HG03521 (cell line): ENCODE results near the gene CTNNA3.

Experiments used
- ATAC-seq: cut with Tn5 transposase; IDR thresholded peaks from one replicate; pipeline ENCODE4 v1.9.1; 2021; ENCODE audit warnings: mild to moderate bottlenecking, moderate library complexity; ENCODE audit not compliant: unreplicated experiment

The CTNNA3 gene

DNA sequence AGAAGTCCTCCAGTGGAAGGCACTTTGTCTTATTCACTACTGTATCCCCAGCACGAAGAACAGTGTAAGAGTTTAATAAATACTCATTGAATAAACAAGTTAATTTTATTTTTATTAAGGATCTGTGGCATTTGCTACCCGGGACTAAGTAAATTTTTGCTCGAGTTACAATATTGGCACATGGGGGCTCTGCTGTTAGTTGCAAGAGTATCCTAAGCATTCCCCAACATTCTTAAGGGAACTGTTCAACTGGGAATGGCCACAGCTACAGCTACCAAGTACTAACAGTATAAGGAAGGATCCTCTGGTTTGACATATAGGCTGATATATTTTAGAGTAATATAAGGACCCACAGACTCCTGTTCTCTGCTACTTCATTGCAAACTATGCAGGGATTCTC is 778.9 kb downstream of the CTNNA3 start:
- ATAC-seq, result no peak

DNA sequence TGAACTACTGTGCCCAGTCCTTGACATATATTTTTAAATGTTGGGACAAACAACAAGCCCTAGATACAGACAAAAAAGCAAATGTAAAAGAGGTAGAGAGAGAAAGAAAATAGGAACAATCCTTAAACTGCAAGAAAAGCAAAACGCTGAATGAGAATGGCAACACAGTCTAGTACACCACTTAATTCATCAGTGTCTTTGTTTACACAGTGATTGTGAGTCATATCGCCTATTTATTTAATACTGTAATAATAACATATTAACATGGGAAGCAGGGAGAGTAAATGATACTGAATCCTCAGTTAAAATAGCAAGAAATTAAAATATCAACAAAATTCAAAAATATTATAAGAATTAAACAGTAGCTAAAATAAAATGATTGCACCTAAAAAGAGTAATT is 780.0 kb downstream of the CTNNA3 start:
- ATAC-seq, result no peak

DNA sequence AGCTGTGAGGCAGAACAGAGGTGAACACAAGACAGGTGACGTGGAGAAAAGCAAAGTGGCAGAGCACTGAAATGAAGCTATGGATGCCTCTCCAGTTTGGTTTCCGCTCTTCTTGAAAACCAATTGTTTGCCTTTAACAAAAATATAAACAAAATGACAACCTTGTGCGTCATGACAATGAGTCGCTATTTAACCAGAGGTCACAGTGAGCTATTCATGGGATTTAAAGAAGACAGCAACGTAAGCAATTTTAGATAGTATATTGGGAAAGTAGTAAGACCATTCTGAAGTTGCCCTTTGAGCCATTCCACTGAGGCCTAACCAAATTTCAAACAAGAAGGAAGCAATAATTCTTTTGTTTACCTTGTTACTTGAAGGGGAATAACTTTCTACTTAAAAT is 785.3 kb downstream of the CTNNA3 start:
- no peak for ATAC-seq

DNA sequence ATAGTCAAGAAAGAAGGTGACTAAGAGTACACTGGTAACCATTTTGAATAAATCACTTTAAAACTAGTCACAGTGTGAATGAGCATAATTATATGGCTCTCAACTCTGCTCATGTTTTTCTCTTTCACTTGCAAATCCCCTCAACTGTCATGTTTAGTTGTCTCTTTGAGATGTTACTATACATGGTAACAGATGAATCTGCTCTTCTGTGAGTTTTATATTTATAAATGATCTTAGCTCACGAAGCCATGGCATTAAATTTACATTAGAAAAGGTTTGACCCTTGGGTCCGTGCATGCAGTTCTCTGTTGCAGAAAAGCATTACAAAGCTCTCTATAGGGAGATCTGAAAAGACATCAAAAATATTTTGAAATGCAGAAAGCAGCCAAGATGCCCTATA is 803.1 kb downstream of the CTNNA3 start:
- ATAC-seq, result no peak

DNA sequence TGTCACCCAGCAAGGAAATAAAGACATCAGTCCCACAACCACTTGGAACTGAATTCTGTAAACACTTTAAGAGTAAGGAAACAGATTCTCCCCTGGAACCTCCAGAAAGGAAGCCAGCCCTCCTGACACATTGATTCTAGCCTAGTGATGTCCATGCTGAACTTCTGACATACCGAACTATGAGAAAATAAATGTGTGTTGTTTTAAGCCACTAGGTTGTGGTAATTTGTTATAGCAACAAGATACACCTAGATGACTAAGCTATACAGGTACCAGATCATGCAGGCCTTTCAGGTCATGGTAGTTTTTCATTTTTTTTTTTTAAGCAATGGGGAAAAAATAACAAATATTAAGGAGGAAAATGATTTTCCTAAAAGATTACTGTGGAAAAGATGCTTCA is 807.8 kb downstream of the CTNNA3 start:
- ATAC-seq, result no peak

DNA sequence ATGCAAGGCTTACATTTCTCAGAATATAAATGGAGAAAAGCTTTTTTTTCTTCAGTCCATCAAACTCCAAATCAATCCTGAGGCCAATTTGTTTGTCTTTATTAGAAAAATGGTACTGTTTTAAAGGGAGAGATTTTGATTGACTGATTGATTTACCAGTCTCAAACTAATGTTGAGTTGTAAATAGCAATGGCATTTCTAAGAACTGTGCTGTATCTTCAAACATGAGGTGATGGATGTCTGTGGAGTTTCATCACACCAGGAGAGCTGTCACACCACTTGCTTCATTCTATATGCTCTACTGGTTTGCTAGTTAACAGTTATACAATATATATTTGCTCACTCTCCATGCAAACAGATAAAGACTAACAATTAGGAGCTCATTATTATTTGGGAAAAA is 809.1 kb downstream of the CTNNA3 start:
- ATAC-seq, result no peak

DNA sequence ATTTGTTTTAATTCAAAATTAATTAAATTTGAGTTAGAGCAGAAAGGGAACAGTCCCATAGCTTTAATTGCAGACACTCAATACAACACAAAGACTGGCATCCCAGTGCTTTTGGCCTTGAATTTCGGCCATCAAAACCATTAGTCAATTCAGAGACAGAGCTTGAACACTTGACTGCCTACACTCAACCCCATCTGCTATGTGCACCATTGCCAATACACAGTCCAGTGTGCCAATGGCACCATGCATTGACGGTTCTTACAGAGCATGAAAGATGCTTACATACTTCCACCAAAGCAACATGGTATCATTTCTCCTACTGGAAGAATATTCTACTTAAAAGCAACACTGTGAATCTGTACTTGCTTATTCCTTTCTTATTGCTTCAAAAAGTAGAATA is 813.7 kb downstream of the CTNNA3 start:
- no peak for ATAC-seq

DNA sequence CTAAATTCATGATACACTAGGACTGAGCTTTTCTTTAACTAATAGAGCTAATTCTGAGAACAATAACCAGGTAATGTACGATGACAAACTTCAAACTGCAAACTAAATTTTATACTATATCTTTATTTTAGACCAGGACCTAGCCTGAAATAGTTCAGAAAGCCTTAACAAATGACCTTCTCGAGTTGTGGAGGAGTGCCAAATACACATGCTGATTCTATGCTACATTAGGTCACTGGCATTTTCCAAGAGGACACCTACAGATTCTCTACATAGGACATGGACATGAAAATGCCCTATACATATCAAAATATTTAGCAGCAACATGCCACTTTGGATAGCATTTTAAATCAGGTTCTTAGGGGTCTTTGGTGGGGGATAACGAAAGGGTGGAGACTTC is 814.2 kb downstream of the CTNNA3 start:
- no peak for ATAC-seq

DNA sequence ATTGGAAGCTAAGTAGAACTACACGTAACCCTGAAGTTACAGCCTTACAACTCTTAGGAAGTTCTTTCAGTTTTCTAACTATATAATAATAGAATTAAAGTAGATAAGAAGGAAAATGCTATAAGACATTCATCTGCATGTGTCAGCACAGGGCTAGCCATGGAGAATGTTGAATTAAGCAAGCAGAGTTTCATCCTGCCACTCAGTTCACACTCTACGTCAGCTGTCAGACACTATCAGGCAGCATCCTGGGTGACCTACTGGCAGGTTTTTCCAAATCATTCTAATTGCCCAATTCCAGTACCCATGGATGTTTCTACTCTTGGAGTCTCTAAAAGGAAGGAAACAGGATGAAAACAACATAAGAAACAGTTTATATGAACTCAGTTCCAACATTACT is 815.2 kb downstream of the CTNNA3 start:
- no peak for ATAC-seq

DNA sequence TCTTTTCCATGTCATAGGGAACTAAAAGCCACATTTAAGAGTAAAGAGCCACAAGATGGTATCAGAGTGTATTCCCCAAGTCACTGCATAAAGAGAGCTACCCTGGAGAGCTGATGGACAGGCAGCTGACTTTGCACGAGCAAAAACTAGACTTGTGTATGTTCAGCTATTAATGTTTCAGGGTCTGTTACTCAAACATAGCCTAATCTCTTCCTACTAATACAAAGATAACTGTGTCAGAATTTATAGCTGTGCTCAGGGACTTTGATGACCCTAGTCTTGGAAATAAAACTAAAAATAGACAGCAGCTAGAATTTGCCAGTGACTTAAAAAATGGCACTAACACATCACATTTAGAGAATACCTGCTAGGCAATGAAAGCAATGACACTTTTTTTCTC is 815.7 kb downstream of the CTNNA3 start:
- no peak for ATAC-seq

DNA sequence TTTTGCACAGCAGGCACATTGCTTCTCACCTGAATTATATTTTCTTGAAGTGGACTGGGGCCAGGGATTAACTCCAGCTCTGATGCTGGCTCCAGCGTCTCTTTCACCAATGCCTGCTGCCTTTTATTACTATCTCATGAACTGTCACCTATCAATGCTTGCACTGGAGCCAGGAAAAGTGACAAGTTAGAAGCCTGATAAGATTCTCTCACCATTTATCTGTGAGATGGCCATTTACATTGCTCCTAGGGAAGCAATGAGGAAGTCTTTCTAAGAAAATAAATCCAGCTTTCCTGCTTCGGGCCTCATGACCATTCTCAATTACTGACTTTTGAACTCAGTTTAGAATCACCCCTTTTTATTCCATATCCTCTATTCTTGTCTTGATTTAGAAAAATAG is 818.6 kb downstream of the CTNNA3 start:
- ATAC-seq, result no peak

DNA sequence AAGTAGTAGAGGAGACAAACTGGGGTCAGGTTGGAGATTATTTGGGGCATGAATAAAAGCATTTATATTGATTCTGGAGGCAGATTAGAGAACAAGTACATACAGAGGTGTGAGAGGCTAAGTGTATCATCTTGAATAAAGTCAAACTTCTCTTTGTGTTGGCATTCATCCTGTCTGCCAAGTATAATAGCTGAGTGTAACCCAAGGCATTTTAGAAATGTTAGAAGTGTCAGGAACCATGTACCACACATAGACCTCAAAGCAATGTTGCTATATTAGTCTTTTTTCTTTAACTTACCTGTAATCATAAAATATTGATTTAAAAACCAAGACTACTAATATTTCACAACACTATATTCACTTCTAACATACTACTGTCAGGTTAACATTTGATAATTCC is 826.4 kb downstream of the CTNNA3 start:
- no peak for ATAC-seq

DNA sequence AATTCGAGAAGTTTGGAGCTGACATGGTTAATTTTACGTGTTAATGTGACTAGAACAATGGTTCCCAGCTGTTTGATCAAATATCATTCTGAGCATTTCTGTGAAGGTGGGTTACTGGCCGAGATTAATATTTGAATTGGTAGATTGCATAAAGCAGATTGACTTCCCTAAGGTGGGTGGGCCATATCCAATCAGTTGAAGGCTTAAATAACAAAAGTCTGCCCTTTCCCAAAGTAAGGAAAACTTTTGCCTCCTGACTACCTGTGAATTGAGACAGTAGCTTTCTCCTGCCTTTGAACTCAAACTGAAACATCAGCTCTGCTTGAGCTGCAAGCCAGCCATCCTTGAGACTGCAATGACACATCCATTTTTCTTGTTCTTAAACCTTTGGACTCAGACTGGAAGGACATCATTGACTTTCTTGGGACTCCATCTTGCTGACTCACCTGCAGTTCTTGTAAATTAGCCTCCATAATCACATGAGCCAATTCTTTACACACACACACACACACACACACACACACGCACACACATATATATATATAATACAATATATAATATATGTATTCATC is 833.2 kb downstream of the CTNNA3 start:
- no peak for ATAC-seq

DNA sequence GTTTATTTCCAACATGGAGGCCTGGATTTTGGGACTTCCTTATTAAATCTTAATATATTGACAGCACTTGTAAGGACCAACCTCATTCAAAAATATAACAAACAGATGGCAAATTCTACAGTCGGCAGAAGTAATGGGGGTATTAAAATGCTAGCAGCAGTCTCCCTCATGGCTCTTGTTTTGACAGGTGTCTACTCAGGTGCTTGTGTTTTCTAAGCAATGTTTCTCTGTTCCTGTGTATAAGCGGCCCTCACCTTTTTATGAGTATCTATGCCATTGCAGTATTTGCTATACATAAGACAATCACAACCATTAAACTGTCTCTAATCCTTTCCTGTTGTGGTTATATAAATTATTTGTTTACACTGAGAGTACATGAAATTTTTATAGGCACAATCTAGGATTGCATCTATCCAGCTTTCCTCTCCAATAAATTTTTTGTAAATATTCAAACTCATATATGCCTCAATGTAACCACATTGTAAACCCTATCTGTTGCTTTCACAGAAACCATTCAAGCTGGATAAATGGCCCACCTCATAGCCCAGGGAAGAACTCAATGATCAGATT is 835.5 kb downstream of the CTNNA3 start:
- ATAC-seq, result no peak

DNA sequence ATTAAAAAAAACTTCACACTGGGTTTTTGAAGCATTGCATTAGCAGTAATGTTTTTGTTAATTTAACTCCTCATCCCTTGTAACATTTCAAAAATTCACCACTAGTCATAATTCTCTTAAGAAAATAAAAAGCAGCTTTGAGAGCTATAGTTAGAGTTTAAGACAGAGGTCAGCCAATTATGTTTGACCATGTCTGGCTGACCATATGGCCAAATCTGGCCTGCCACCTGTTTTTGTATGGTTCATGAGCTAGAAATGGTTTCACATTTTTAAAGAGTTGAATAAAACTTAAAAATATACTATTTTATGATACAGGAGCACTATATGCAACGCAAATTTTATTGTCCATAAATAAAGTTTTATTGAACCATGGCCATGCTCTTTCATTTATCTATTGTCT is 843.2 kb downstream of the CTNNA3 start:
- ATAC-seq, result no peak

DNA sequence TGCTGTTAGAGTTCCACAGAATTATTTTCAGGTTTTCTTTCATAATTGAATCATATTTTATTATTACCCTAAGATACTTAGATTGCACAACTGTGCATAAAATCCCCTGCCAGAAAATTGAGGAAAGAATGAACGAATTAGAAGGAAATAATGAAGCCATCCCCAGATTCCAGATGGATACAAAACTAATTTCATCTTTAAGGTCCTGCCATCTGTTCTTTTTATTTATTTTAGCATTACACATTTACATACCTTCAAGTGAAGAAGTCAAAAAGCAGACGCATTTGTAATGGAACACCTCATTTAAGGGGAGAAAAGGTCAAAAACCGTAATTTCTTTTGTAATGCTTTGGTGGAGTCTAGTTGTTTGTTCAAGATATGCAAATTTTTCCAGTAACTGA is 847.1 kb downstream of the CTNNA3 start:
- ATAC-seq, result no peak

DNA sequence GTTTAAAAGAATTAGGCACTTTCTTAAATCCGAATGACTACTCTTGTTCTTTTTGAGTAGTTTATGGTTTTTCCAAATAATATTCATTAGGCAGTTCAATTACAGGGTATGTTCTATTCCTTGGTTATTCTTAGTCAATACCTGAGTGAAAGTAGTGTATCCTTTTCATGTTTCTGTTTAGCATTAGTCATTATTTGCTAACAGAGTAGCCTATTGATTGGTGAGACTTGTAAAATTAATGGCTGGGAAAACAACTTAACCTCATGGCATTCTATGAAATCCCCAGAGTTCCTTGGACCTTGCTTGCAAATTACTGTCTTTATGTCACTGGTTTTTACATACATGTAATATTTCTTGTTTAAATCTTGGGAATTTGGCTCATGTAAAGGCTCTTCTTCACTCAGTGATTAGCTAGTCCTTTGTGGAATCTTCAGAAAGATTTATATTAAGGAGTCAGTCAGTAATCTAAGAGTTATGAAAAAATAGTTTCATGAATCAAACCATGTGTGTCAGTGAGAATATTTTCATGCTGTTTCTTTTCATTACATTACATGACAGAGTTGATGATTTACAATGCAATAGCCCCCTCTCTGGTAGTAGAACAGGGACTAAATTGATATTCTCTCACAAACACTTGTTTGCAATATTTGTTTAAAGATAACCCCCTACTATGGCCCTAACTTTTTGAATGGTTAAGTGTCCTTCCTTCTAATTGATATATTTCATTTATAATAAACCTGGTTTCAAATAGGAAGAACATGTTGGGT is 851.6 kb downstream of the CTNNA3 start:
- ATAC-seq, result no peak

DNA sequence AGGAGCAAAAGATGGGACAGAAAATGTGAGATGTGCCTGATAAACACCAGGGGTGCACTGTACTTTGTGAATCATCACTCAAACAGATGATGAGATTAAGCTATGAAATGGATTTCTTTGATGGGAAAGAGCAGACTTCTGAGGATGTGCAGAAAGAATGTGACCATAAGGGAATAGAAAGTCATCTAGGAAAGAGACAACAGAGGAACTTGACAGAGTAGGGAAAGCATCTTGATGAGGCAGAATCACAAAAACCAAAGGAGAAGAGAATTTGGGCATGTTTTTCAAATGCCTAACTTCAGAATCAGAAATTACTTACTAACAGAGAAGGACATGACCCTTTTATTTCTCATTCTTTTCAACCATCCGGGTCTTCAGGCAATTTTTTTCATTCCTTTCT is 852.6 kb downstream of the CTNNA3 start:
- ATAC-seq, result no peak

DNA sequence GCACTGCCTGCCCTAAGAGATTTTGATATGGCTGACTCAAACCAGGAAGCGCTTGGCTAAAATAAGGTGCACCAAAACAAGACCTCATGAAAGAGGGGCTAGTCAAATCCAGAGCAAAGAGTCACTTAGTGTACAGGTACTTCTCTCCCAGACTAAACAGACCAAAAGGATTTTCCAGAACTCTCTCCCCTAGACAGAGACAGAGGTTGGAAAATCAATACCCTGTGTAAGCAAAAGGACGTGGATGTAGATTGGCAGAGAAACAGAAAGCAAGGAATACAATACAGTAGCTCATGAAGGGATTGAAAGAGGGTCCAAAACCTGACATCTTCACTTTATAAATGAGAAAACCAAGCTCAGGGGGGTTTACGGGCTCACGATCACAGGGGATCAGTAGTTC is 853.1 kb downstream of the CTNNA3 start:
- ATAC-seq, result no peak

DNA sequence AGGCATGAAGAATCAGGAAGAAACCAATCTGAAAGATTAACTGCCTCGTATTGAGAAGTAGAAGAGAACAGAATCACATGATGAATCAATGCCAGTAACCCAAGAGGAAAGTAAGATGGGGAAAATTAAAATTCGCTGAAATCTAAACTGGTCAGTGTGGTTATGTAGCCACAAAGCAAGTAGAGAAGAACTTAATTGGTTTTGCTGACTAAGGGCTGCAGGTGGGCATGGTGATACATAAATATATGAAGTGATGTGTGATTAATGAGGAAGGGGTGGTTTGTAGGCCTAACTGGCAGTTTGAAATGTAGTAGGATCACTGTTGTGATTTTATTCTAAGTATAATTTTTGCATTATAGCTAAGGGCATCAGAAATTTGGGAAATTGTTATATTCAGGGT is 853.6 kb downstream of the CTNNA3 start:
- no peak for ATAC-seq

DNA sequence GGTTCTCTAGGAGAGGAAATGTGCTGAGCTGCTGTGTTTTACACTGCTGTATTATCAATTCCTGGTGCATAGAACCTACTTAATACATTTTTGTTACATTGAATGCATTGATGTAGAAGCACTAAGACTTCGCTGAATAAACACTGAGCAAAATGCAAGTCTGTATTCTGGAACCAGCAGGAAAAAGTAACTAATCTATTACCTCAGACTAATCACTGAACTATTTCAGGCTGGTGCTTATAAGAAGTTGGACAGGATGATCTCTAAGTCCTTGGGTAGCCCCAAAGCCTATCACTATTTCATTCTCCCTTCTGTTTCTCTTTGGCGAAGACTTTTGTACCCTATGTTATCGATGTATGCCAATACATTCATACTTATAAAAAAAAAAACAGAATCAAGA is 857.3 kb downstream of the CTNNA3 start:
- no peak for ATAC-seq

DNA sequence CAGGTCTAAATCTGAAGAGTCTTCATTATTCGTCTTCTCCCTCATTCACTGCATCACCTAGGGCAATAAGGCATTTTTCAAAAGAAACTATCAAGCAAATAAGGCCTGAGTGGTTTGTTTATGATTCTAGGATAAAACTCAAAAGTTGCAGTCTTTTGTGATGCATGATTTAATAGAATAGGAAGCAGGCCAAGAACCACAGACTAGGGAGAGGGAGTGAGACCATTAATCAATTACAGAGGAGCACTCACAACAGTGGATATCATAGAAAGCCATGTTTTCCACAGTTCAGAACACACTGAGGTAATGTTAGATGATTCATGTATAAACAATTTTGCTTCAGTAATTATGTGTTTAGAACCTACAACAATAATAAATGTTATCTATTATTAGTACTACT is 858.0 kb downstream of the CTNNA3 start:
- ATAC-seq, result no peak

DNA sequence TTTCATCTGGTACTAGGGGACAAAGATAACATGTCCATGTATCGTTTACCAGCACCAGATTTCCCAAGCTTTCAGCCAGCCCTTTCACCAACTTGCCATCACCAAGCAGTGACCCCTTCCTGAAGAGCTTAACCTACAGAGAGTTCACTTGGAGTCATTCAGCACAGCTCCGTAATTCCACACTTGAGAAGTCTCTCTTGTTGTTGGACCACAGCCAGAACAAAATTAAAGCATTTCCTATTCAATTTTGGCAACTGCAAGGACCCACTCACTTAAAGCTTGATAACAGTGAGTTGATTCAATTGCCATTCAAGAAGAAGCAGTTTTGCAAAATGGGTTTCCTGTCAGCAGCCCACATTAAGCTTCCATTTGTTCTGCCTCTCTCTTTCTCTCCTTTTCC is 858.7 kb downstream of the CTNNA3 start:
- no peak for ATAC-seq
